Head of caudate nucleus (tissue), 42 donors: ENCODE results near the gene ANTKMT.
"Not testable (repeated sequence)": the region's sequence is repeated elsewhere in the genome, so short reads cannot be mapped to it uniquely, and the experiment has no call there.

Experiments used
- DNase-seq, 42 donors: peaks; one replicate each; pipeline versions ENCODE4 v3.0.0 to v3.0.0-alpha.2; 2020 to 2021; ENCODE audit warnings: mixed read lengths in 7 of 42
- intact Hi-C: fragments of 100-400 bp; cut with DNase I; formaldehyde crosslinking; loops from one replicate; pipeline ENCODE4 v1.15.0; 2022

ANTKMT gene

DNA sequence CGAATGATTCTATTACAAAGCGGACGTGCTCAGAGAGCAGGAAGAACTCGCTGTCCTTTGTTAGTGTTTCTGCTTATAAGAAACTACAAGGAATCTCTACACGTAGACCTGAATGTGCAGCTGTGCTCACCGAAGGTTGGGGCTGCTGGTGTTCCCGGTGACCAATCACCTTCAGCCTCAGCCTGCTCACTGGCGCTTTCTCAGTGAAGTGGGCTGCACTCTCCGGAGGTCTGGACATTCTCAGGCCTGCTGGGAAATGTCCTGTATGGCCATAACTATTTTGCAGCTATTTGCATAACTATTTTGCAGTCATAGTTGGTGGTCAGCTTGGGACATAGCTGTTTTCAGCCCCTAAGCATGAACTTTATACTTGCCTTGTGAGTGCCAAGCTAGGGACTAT is 29.5 kb downstream of the ANTKMT start:
- no peak for DNase-seq
- intact Hi-C loops, result no loop called here

DNA sequence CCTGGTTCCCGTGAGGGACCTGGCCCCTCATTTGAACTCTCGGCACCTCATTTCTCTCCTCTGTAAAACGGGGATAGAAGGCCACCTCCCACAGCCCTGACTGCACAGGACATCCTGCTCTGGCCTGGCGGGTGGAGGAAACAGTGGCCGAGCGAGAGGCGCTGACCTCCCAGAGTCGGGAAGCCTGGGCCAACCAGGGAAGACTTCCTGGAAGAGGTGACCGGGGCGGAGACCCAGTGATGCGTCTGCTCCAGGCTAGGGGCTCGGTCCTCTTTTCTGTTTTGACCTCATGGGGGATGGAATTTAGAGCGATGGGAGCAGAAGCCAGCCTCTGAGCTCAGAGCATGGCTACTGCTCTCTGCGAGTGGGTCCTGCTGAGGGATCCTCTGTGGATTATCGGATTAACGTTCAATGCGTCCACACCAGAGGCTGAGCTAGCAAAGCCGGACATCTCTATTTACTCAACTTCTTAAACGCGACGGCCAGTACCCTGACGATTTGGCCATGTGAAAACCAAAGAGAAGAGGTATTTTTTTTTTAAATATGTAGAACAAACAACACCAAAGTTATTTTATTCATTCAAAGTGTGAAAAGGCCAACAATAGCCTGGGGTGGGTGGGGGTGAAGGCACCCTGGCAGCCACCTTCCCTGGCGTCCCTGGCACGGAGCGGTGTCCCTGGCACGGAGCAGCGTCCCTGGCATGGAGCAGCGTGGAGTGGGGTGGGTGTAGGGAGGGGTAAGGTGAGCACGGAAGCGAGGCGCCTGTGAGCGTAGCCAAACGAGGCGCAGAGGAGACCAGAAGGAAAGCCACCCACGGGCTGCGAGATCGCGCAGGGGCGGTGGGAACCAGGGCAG is 30.4 kb downstream of the ANTKMT start:
- DNase-seq, result peak in 5 of 42 donors; percentile 12 to 41 (median 33)
- intact Hi-C loops, result no loop called here

DNA sequence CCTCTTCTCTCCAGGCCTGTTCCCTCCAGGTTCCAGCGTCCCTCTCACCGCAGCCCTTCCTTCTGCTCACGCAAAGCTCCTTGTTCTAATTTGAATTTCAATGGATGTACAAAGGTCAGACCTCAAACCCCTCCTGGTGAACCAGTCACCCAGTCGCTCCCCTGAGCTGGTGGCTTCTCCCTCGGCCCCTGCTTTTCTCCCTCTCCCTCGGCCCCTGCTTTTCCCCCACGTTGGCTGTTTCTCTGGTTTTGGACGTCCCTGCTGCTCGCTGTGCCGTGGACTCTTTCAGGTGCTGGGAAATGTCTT is 31.0 kb downstream of the ANTKMT start:
- DNase-seq, result no peak
- intact Hi-C loops, result no loop called here

GRCh38 chr16:754121-754607 is 33.2 kb downstream of the ANTKMT start:
- DNase-seq, intact Hi-C loops: not testable (repeated sequence)

DNA sequence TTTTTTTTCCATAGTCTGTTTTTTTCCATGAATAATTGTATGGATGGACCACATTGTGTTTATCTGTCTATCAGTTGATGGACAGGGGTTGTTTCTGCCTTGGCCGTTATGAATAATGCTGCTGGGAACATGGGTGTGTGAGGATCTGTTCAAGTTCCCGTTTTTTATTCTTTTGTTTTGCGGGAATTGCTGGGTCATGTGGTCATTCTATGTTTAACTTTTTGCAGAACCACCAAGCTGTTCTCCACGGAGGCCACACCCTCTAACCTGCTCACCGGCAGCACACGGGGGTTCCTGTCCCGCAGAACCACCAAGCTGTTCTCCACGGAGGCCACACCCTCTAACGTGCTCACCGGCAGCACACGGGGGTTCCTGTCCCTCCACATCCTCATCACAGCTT is 33.7 kb downstream of the ANTKMT start:
- DNase-seq, result no peak
- intact Hi-C loops, result no loop called here

- intact Hi-C loops, result no loop called here
These were observed 35.5 kb downstream of the ANTKMT start for GRCh38 chr16:756428-756827.

GRCh38 chr16:759110-759910 is 38.4 kb downstream of the ANTKMT start:
- intact Hi-C loops, result no loop called here
- DNase-seq, result no peak

More at GRCh38 chr16:756428-756827, 35.5 kb downstream of the ANTKMT start:
- no peak for DNase-seq

DNA sequence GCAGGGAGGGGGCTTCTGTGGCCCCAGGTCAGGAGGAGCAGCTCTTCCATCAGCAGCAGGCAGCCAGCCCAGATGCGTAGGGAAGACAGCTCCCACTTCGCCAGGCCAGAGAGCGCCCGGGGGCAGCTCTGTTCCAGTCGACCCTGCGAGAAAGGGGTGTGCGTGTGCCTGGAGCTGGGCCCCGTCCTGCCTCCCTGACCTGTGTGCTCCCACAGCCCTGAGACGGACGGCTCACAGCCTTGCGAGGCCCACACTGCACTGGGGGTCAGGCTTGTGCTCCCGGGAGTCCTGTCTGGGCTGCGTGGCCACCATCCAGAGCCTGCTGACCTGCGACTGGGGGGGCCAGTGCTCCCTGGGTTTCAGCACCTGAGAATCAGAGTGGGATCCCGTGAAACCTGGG is 39.1 kb downstream of the ANTKMT start:
- no peak for DNase-seq
- intact Hi-C loops, result no loop called here

- intact Hi-C loops, result no loop called here
- DNase-seq, result no peak
These were observed 39.8 kb downstream of the ANTKMT start, which contains the start of gene MSLN for GRCh38 chr16:760545-761343. Gene MSLN (plus strand): TSS chr16:760734. CDS start chr16:762681, 1,947 bp downstream.

- intact Hi-C loops, result no loop called here
- no peak for DNase-seq
These were observed 40.9 kb downstream of the ANTKMT start for GRCh38 chr16:761625-762513.

- no peak for DNase-seq
- intact Hi-C loops, result no loop called here
These were observed 41.8 kb downstream of the ANTKMT start for GRCh38 chr16:762595-763268.

- DNase-seq, result no peak
- intact Hi-C loops, result no loop called here
These were observed 42.6 kb downstream of the ANTKMT start for GRCh38 chr16:763369-764183.

GRCh38 chr16:764184-764750 is 43.3 kb downstream of the ANTKMT start:
- DNase-seq, result no peak
- intact Hi-C loops, result no loop called here

DNA sequence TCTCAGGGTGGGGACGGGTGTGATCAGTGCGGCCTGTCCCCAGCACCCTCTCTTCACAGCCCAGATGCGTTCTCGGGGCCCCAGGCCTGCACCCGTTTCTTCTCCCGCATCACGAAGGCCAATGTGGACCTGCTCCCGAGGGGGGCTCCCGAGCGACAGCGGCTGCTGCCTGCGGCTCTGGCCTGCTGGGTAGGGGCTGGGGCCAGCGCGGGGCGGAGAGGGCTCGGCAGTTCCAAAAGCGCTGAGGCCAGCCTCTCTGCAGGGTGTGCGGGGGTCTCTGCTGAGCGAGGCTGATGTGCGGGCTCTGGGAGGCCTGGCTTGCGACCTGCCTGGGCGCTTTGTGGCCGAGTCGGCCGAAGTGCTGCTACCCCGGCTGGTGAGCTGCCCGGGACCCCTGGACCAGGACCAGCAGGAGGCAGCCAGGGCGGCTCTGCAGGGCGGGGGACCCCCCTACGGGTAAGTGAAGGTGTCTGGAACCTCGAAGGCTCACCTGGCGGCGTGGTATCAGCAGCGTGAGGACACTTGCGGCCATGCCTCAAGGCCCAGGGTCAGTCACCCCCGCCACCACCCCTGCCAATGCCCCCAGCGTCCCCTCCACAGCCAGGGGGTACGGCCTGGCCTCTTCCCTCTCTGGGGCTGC is 44.0 kb downstream of the ANTKMT start:
- DNase-seq, result no peak
- intact Hi-C loops, result no loop called here

DNA sequence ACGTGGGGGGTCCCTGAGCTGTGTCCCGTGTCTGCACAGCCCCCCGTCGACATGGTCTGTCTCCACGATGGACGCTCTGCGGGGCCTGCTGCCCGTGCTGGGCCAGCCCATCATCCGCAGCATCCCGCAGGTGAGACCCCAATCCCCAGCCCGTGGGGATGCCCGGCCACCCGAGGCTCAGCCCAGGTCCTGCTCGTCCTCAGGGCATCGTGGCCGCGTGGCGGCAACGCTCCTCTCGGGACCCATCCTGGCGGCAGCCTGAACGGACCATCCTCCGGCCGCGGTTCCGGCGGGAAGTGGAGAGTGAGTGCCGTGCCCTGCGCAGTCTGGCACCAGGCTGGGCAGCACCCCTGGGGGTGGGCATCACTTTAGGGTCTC is 44.5 kb downstream of the ANTKMT start:
- intact Hi-C loops, result no loop called here
- DNase-seq, result no peak
